HepG2 (cell line): ENCODE results near the gene SEPTIN5. TPM values are rescaled to one million over a fixed set of nuclear protein-coding genes. Genes with fewer than 3 reads are reported as not detected.

Experiments
- CCDC6 ChIP-seq: sonication (generic); formaldehyde crosslinking; IDR thresholded peaks from 2 replicates; pipeline ENCODE4 v1.8.1; 2022; ENCODE audit warnings: mild to moderate bottlenecking, missing genetic modification reagents, moderate library complexity
- GPN1 ChIP-seq: sonication (generic); formaldehyde crosslinking; IDR thresholded peaks from 2 replicates; pipeline ENCODE4 v1.5.1; 2020; ENCODE audit warnings: missing genetic modification reagents, borderline replicate concordance
- HNRNPUL1 ChIP-seq: fragments of 200-400 bp; formaldehyde crosslinking; IDR thresholded peaks from 2 replicates; pipeline ENCODE4 v1.6.1; 2017; ENCODE audit warnings: low read depth, mild to moderate bottlenecking, low read length, moderate library complexity
- KLF6 ChIP-seq: IDR thresholded peaks from 2 replicates; pipeline ENCODE4 v1.8.0; 2016; ENCODE audit warnings: missing biosample characterization, missing genetic modification reagents
- MAFK ChIP-seq, 2 experiments: IDR thresholded peaks in 1 of 2; conservative IDR thresholded peaks in 1 of 2; 2 replicates each; pipeline ENCODE4 v1.6.1; 2011; ENCODE audit warnings: improper control_type of control experiment in 2 of 2, low read length in 2 of 2
- MTA3 ChIP-seq: sonication (generic); formaldehyde crosslinking; IDR thresholded peaks from 2 replicates; pipeline ENCODE4 v1.4.0; 2020; ENCODE audit warnings: missing genetic modification reagents
- NCOA5 ChIP-seq: sonication (generic); formaldehyde crosslinking; IDR thresholded peaks from 2 replicates; pipeline ENCODE4 v1.4.0; 2020; ENCODE audit warnings: missing genetic modification reagents
- NR1H2 ChIP-seq: sonication (generic); formaldehyde crosslinking; IDR thresholded peaks from 2 replicates; pipeline ENCODE4 v1.8.1; 2022; ENCODE audit warnings: low read depth, missing genetic modification reagents, borderline replicate concordance
- RFXAP ChIP-seq: sonication (generic); formaldehyde crosslinking; IDR thresholded peaks from 2 replicates; pipeline ENCODE4 v1.4.0; 2020; ENCODE audit warnings: missing genetic modification reagents, borderline replicate concordance
- SALL1 ChIP-seq: sonication (generic); formaldehyde crosslinking; IDR thresholded peaks from 2 replicates; pipeline ENCODE4 v1.8.0; 2022; ENCODE audit warnings: mild to moderate bottlenecking, missing genetic modification reagents
- ZMYM2 ChIP-seq: sonication (generic); formaldehyde crosslinking; IDR thresholded peaks from 2 replicates; pipeline ENCODE4 v1.8.0; 2022; ENCODE audit warnings: mild to moderate bottlenecking, missing genetic modification reagents
- ZNF101 ChIP-seq: sonication (generic); formaldehyde crosslinking; IDR thresholded peaks from 2 replicates; pipeline ENCODE4 v1.4.0; 2020; ENCODE audit warnings: mild to moderate bottlenecking, low read depth, missing genetic modification reagents, borderline replicate concordance
- ZNF329 ChIP-seq: sonication (generic); formaldehyde crosslinking; IDR thresholded peaks from 2 replicates; pipeline ENCODE4 v1.9.0; 2021; ENCODE audit warnings: low read depth, mild to moderate bottlenecking, missing genetic modification reagents
- ZNF547 ChIP-seq: sonication (generic); formaldehyde crosslinking; IDR thresholded peaks from 2 replicates; pipeline ENCODE4 v1.5.1; 2020; ENCODE audit warnings: mild to moderate bottlenecking, missing genetic modification reagents
- ZNF704 ChIP-seq: sonication (generic); formaldehyde crosslinking; IDR thresholded peaks from 2 replicates; pipeline ENCODE4 v1.8.1; 2023; ENCODE audit warnings: mild to moderate bottlenecking, inconsistent platforms, moderate library complexity, missing genetic modification reagents, borderline replicate concordance
- ZNF841 ChIP-seq: sonication (generic); formaldehyde crosslinking; IDR thresholded peaks from 2 replicates; pipeline ENCODE4 v1.8.1; 2023; ENCODE audit warnings: missing genetic modification reagents, borderline replicate concordance
- ZNF891 ChIP-seq: sonication (generic); formaldehyde crosslinking; IDR thresholded peaks from 2 replicates; pipeline ENCODE4 v1.5.0; 2020; ENCODE audit warnings: mild to moderate bottlenecking, missing genetic modification reagents
- polyA plus RNA-seq, 8 experiments: library from polyadenylated mRNA; depleted of rRNA in 3 of 8; stranded (reverse) in 7 of 8; unstranded in 1 of 8; fragments of >200 nt; fragmentation: Illumina TruSeq in 4 of 8; extraction: Trizol in 4 of 8; gene quantifications; 2 replicates each; pipeline versions ENCODE4 v1.2.1 to v1.2.3, GENCODE V29; 2011 to 2016; ENCODE audit warnings: low read depth in 4 of 8, missing spikeins in 1 of 8, mixed read lengths in 1 of 8; ENCODE audit not compliant: insufficient read depth in 1 of 8
- total RNA-seq, 5 experiments: library from RNA; depleted of rRNA; stranded (reverse); fragments of >200 nt; fragmentation: Illumina TruSeq; extraction: Trizol; gene quantifications; 2 replicates each; pipeline ENCODE4 v1.2.3, GENCODE V29; 2016; ENCODE audit warnings: low read depth in 1 of 5
- TF ChIP-seq, protein P1 (sequence below): sonication (generic); formaldehyde crosslinking; IDR thresholded peaks from 2 replicates; pipeline ENCODE4 v1.5.1; 2020; ENCODE audit warnings: mild to moderate bottlenecking, moderate library complexity, missing genetic modification reagents
- TF ChIP-seq, protein P2 (sequence below): sonication (generic); formaldehyde crosslinking; IDR thresholded peaks from 2 replicates; pipeline ENCODE4 v1.4.0; 2020; ENCODE audit warnings: missing genetic modification reagents
- TF ChIP-seq, protein P3 (sequence below): sonication (generic); formaldehyde crosslinking; IDR thresholded peaks from 2 replicates; pipeline ENCODE4 v1.4.0; 2020; ENCODE audit warnings: missing genetic modification reagents
- TF ChIP-seq, protein P4 (sequence below): sonication (generic); formaldehyde crosslinking; IDR thresholded peaks from 2 replicates; pipeline ENCODE4 v1.9.0; 2021; ENCODE audit warnings: missing genetic modification reagents, borderline replicate concordance

SEPTIN5 gene
- total and polyA plus RNA-seq, 2 of the 13 experiments (the other 11 are each of a cell fraction or from before 2014, with no cell fraction given), result 0.33 TPM; not detected in 1

DNA sequence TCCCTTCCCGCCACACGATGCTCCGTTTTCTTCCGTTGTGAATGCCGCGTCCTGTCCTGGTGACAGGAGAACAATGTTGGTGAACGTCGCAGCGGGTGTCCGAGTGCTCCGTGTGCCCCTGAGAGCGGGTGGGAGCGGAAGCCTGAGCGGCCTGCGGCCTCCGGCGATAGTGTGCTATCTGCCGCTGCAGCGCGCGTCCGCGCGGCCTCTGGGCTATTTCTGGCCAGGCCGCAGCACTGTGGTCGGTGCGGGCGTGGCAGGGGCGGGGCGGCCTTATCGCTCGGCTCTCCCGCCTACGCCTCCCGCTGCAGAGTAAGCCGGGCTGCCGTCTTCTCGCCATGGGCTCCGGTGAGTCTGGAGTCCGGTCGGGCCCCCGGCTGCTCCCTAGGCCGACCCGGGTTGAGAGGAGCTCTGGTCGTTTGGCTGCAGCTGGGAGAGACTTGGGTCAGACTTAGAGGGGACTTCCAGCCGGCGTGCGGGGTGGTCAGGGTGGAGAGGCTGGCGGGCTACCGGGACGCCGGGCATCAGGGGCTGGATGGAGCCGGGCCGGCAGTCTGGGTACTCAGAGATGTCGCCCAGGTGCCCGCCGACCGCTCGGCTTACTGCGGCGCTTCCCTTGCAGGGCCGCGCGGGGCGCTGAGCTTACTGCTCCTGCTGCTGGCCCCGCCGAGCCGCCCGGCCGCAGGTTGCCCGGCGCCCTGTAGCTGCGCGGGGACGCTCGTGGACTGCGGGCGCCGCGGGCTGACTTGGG, 9.1 kb downstream of the SEPTIN5 start, which contains the start of gene GP1BB (continued):
- TF ChIP-seq SALL1 (CRISPR knock-in tag) (peak; percentile 22; the same call in 1 of the 2 replicates), RFXAP (CRISPR knock-in tag) (no peak), ZMYM2 (CRISPR knock-in tag) (no peak), ZNF841 (CRISPR knock-in tag) (no peak), ZNF329 (CRISPR knock-in tag) (no peak), NR1H2 (no peak), ZNF891 (CRISPR knock-in tag) (no peak), ZNF101 (no peak), GPN1 (no peak), NCOA5 (CRISPR knock-in tag) (no peak), ZNF704 (CRISPR knock-in tag) (peak; percentile 71; the same call in 1 of the 2 replicates), CCDC6 (CRISPR knock-in tag) (no peak; the same call in 1 of the 2 replicates), KLF6 (CRISPR knock-in tag) (no peak), MTA3 (CRISPR knock-in tag) (no peak), MAFK (conservative IDR thresholded peaks at IDR 0.05 in 1 of 2, IDR thresholded peaks at IDR 0.05 in 1 of 2; ENCODE audit: low read length in 2 of 2) (no peak), ZNF547 (CRISPR knock-in tag) (peak; percentile 47; the same call in 1 of the 2 replicates), HNRNPUL1 (no peak)
- TF ChIP-seq, protein P1, sequence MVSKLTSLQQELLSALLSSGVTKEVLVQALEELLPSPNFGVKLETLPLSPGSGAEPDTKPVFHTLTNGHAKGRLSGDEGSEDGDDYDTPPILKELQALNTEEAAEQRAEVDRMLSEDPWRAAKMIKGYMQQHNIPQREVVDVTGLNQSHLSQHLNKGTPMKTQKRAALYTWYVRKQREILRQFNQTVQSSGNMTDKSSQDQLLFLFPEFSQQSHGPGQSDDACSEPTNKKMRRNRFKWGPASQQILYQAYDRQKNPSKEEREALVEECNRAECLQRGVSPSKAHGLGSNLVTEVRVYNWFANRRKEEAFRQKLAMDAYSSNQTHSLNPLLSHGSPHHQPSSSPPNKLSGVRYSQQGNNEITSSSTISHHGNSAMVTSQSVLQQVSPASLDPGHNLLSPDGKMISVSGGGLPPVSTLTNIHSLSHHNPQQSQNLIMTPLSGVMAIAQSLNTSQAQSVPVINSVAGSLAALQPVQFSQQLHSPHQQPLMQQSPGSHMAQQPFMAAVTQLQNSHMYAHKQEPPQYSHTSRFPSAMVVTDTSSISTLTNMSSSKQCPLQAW (CRISPR knock-in tag), result no peak
- TF ChIP-seq, protein P2, sequence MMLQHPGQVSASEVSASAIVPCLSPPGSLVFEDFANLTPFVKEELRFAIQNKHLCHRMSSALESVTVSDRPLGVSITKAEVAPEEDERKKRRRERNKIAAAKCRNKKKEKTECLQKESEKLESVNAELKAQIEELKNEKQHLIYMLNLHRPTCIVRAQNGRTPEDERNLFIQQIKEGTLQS (CRISPR knock-in tag), result no peak
- TF ChIP-seq, protein P3, sequence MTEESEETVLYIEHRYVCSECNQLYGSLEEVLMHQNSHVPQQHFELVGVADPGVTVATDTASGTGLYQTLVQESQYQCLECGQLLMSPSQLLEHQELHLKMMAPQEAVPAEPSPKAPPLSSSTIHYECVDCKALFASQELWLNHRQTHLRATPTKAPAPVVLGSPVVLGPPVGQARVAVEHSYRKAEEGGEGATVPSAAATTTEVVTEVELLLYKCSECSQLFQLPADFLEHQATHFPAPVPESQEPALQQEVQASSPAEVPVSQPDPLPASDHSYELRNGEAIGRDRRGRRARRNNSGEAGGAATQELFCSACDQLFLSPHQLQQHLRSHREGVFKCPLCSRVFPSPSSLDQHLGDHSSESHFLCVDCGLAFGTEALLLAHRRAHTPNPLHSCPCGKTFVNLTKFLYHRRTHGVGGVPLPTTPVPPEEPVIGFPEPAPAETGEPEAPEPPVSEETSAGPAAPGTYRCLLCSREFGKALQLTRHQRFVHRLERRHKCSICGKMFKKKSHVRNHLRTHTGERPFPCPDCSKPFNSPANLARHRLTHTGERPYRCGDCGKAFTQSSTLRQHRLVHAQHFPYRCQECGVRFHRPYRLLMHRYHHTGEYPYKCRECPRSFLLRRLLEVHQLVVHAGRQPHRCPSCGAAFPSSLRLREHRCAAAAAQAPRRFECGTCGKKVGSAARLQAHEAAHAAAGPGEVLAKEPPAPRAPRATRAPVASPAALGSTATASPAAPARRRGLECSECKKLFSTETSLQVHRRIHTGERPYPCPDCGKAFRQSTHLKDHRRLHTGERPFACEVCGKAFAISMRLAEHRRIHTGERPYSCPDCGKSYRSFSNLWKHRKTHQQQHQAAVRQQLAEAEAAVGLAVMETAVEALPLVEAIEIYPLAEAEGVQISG, result peak; percentile 54; the same call in 1 of the 2 replicates
- TF ChIP-seq, protein P4, sequence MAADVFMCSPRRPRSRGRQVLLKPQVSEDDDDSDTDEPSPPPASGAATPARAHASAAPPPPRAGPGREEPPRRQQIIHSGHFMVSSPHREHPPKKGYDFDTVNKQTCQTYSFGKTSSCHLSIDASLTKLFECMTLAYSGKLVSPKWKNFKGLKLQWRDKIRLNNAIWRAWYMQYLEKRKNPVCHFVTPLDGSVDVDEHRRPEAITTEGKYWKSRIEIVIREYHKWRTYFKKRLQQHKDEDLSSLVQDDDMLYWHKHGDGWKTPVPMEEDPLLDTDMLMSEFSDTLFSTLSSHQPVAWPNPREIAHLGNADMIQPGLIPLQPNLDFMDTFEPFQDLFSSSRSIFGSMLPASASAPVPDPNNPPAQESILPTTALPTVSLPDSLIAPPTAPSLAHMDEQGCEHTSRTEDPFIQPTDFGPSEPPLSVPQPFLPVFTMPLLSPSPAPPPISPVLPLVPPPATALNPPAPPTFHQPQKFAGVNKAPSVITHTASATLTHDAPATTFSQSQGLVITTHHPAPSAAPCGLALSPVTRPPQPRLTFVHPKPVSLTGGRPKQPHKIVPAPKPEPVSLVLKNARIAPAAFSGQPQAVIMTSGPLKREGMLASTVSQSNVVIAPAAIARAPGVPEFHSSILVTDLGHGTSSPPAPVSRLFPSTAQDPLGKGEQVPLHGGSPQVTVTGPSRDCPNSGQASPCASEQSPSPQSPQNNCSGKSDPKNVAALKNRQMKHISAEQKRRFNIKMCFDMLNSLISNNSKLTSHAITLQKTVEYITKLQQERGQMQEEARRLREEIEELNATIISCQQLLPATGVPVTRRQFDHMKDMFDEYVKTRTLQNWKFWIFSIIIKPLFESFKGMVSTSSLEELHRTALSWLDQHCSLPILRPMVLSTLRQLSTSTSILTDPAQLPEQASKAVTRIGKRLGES (CRISPR knock-in tag), result no peak
